ENCODE measurements around the gene GGTA1.

Gene GGTA1

GRCh38 chr9:121434969-121435368 is 64.7 kb downstream of the GGTA1 start:
- H3K4me3 ChIP-seq (ENCODE audit: low read depth, low read length): no peak overlapping the region
- TF ChIP-seq, protein P1, sequence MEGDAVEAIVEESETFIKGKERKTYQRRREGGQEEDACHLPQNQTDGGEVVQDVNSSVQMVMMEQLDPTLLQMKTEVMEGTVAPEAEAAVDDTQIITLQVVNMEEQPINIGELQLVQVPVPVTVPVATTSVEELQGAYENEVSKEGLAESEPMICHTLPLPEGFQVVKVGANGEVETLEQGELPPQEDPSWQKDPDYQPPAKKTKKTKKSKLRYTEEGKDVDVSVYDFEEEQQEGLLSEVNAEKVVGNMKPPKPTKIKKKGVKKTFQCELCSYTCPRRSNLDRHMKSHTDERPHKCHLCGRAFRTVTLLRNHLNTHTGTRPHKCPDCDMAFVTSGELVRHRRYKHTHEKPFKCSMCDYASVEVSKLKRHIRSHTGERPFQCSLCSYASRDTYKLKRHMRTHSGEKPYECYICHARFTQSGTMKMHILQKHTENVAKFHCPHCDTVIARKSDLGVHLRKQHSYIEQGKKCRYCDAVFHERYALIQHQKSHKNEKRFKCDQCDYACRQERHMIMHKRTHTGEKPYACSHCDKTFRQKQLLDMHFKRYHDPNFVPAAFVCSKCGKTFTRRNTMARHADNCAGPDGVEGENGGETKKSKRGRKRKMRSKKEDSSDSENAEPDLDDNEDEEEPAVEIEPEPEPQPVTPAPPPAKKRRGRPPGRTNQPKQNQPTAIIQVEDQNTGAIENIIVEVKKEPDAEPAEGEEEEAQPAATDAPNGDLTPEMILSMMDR (IDR thresholded peaks at IDR 0.05; ENCODE audit: low read depth, low read length, missing control alignments): no peak
- no peak for DNase-seq (ENCODE audit: low read depth)
- in situ Hi-C loops (cut with HindIII; ENCODE audit: low sequenced_read_pairs): loop anchor here (5.0 kb wide), 2 partner anchors 33 to 98 kb away; no protein-coding TSS in a partner anchor

GRCh38 chr9:121427899-121428298 is 71.7 kb downstream of the GGTA1 start:
- no peak for DNase-seq (ENCODE audit: low read depth)
- H3K4me3 ChIP-seq (ENCODE audit: low read depth, low read length): no peak overlapping the region
- TF ChIP-seq, protein P1 (IDR thresholded peaks at IDR 0.05; ENCODE audit: low read depth, low read length, missing control alignments): no peak
- in situ Hi-C loops (cut with HindIII; ENCODE audit: low sequenced_read_pairs): no loop called here

GRCh38 chr9:121424024-121424432 is 75.6 kb downstream of the GGTA1 start:
- no peak for DNase-seq (ENCODE audit: low read depth)
- in situ Hi-C loops (cut with HindIII; ENCODE audit: low sequenced_read_pairs): loop anchor here (25.0 kb wide), 1 partner anchor 187 kb away; no protein-coding TSS in a partner anchor
- TF ChIP-seq, protein P1 (IDR thresholded peaks at IDR 0.05; ENCODE audit: low read depth, low read length, missing control alignments): no peak
- no peak overlapping the region for H3K4me3 ChIP-seq (ENCODE audit: low read depth, low read length)

DNA sequence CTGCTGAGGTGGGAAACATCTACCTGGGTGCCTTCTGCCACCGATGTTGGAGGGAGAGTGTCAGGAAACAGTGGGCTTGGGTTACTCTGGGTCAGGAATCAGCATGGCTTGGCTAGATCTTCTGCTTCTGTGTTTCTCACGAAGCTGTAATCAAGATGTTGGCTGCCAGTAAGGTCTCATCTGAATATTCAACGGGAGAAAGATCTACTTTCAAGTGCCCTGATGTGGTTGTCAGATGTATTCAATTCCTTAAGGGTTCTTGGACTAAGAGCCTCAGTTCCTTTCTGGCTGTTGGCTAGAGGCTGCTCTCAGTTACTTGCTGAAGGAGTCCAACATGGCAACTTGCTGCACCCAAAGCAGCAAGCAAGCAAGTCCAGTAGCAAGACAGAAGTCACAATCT is 87.7 kb downstream of the GGTA1 start:
- no peak overlapping the region for H3K4me3 ChIP-seq (ENCODE audit: low read depth, low read length)
- no peak for DNase-seq (ENCODE audit: low read depth)
- in situ Hi-C loops (cut with HindIII; ENCODE audit: low sequenced_read_pairs): loop anchor here (25.0 kb wide), 1 partner anchor 175 kb away; no protein-coding TSS in a partner anchor
- TF ChIP-seq, protein P1 (IDR thresholded peaks at IDR 0.05; ENCODE audit: low read depth, low read length, missing control alignments): no peak

DNA sequence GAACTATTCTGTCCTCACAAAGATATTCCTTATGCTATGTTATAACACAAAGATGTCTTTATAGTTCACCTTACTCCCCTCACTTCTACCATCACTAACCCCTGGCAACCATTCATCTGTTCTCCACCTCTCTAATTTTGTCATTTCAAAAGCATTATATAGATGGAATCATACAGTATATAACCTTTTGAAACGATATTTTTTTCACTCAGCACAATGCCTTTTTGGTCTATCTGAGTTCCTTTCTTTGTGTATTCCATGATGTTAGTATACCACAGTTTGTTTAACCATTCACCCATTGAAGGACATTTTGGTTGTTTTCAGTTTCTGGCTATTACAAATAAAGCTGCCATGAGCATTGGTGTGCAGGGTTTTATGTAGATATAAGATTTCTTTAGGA is 93.7 kb downstream of the GGTA1 start:
- no peak overlapping the region for H3K4me3 ChIP-seq (ENCODE audit: low read depth, low read length)
- no peak for DNase-seq (ENCODE audit: low read depth)
- TF ChIP-seq, protein P1 (IDR thresholded peaks at IDR 0.05; ENCODE audit: low read depth, low read length, missing control alignments): no peak
- in situ Hi-C loops (cut with HindIII; ENCODE audit: low sequenced_read_pairs): loop anchor here (25.0 kb wide), 1 partner anchor 169 kb away; no protein-coding TSS in a partner anchor

Measured in astrocyte of the cerebellum (primary cell).